NCI-H774 (cell line): ENCODE measurements around the gene DGLUCY.
"Not testable (repeated sequence)": the region's sequence is repeated elsewhere in the genome, so short reads cannot be mapped to it uniquely, and the experiment has no call there.

Experiments
- DNase-seq: peaks from one replicate; lab custom pipeline; 2025; lab: John Stamatoyannopoulos, UW

The DGLUCY gene, protein sequence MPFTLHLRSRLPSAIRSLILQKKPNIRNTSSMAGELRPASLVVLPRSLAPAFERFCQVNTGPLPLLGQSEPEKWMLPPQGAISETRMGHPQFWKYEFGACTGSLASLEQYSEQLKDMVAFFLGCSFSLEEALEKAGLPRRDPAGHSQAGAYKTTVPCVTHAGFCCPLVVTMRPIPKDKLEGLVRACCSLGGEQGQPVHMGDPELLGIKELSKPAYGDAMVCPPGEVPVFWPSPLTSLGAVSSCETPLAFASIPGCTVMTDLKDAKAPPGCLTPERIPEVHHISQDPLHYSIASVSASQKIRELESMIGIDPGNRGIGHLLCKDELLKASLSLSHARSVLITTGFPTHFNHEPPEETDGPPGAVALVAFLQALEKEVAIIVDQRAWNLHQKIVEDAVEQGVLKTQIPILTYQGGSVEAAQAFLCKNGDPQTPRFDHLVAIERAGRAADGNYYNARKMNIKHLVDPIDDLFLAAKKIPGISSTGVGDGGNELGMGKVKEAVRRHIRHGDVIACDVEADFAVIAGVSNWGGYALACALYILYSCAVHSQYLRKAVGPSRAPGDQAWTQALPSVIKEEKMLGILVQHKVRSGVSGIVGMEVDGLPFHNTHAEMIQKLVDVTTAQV

DNA sequence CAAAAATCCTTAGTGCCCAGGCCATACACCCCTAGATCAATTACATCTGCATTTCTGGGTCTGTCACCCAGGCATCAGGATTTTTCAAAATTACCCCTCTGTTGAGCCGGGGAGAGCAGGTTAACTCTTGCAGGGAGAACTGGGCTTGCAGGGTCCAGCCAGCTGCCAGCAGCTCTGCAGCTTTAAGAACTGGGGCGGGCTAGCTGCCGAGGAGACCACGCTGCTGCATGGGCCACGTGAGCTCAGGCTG, at the start of gene DGLUCY:
TSS of gene DGLUCY (plus strand) at position 245 of the 250 bp plus-strand sequence. CDS start 46,222 bp downstream, outside the sequence.
- peak; percentile 77 for DNase-seq

DNA sequence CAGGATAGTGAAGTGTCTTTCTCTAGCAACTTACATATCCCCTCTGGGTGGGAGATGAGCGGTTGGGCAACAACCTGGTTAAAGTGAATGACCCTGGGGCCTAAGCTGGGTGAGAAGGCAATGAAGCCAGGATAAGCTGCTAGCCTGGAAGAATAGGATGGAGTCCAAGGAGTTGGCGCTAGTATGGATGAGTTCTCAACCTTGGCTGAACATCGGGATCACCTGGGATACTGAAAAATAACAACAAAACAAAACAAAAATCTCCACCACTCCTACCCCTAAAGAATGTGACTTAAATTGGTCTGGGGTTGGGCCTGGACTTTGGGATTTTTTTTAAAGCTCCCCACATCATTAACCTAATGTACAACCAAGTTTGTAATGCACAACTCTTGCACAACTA, 48.6 kb upstream of the DGLUCY start:
- DNase-seq: no peak

DNA sequence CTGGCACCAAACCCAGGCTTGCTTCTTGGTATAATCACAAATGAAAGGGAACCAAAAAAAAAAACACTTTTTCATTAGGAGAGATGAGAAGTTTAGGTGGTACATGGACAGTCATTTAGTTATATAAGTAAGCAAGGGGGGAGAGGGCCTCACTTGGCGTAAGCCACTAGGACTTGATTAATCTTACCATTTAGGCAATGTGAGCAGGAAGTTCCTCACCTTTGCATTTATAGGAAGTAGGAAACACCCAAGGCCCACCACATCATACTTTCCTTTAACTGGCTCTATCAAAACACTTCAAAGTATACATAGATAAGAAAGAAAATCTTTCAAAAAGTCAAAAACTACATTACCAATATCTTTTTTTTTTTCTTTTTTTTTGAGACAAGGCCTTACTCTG, 46.7 kb upstream of the DGLUCY start:
- no peak for DNase-seq

DNA sequence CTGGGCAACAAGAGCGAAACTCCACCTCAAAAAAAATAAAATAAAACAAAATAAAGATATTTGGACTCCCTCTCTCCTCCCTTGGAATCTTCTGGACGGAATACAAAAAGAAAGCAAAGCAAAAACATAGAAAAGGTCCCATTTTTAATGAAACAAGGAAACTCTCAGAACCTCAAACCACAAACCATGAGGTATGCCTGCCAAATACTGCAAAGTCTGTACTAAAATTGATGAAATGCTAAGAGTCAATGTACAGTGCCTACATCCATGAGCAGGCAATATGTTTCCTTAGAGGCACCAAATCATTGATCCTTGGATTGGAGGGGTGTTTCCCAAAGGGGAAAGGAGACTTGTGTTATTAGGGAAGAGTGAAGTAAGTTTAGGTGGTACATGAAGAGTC, 45.2 kb upstream of the DGLUCY start:
- no peak for DNase-seq

DNA sequence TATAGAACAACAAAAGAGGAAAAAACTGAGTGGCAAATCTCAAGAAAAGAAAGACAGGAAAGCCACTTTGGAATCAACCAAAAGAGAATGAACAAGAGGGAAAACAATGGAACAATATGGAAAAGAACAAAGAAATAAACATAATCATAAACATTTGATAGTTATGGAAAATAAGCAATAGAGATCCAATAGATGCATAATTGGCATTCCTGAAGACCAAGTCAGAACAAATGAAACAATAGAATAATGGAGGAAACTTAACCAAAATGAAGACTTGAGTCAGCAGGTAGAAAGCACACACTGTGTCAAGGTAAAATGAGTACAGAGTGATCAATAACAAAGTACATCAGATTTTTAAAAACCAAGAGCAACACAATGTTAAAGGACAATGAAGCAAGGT, 43.3 kb upstream of the DGLUCY start:
- DNase-seq: no peak

DNA sequence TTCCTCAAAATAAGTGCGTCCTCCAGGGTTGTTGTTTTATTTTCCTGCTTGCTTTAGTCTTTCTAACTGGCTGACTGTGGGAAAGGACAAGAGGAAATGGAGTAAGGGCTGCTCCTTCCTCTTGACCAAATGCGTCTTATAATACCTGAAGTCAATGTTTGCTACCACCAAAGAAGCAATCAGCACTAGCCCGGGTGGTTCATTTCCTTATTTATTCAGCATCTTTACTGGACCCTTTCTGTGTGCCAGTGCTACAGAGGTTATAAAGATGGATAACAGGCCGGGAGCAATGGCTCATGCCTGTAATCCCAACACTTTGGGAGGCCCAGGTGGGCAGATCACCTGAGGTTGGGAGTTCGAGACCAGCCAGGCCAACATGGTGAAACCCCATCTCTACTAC, 38.3 kb upstream of the DGLUCY start:
- DNase-seq: no peak

DNA sequence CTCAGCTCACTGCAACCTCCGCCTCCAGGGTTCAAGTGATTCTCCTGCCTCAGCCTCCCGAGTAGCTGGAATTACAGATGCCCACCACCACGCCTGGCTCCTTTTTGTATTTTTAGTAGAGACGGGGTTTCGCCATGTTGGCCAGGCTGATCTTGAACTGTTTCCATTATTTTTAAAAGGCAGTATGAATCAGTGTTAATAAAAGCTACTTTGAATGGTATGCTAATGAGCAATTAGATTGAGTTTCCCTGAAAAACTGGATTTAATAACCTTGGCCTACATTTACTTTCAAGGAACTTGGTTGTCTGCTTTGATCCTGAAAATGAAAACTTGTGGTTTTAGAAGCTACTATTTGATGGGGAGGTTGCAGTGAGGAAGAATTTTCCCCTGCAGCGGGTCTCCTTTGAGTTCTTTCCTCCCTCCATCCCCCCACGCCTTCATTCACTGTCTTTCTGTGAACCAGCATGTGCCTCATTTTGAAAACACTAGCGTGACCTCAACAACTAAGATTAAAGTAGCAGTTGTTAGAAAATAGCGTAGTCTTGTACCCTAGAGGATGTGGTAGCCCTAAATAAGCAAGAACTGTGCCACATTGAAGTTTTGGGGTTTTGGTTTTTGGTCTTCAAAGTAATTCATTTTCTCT, 35.7 kb upstream of the DGLUCY start:
- DNase-seq: no peak

DNA sequence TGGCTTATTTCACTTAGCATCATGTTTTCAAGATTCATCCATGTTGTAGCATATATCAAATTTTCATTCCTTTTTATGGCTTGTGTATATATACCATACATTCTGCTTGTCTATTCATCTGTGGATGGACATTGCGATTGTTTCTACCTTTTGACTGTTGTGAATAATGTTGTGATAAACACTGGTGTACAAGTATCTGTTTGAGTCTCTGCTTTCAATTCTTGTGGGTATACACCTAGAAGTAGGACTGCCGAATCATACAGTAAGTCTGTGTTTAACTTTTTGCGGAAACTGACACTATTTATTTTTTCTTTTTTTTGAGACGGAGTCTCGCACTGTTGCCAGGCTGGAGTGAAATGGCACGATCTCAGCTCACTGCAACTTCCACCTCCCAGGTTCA, 33.8 kb upstream of the DGLUCY start:
- DNase-seq: no peak

DNA sequence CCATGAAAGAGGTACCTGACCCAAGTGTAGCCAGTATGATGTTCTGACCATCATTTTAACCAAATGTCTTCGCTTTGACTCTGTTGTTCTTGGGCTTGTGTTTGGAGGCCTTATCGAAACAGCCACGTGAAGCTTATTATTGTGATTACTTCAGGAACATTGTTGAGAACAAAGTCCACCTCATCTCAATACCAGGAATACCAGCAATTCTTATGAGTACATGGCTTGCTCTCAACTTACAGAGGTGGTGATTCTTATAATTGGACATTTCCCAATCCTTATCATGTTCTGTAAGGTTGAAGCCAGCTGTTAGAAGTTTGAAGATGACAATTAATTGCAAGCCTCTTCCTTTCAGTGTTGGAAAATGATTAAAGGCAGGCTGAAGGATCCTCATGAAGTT, 31.6 kb upstream of the DGLUCY start:
- no peak for DNase-seq

DNA sequence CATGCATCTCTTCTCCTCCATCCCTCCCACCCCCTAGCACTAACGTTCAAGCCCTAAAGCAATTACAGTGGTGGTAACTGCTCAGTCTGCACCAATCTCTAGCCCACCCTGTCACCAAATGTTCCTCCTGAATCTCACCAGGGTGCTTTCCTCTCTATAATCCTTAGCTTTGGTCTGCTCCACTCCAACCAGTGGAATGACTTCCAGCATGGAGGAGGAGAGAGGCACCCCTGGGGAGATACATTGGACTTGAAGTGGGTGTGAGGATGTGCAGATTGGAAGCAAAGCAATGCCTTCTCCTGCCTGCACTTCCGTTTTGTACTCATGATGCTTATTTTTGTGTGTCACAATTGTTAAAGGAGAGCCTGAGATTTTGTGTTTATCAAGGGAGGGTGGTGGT, 29.4 kb upstream of the DGLUCY start:
- no peak for DNase-seq

DNA sequence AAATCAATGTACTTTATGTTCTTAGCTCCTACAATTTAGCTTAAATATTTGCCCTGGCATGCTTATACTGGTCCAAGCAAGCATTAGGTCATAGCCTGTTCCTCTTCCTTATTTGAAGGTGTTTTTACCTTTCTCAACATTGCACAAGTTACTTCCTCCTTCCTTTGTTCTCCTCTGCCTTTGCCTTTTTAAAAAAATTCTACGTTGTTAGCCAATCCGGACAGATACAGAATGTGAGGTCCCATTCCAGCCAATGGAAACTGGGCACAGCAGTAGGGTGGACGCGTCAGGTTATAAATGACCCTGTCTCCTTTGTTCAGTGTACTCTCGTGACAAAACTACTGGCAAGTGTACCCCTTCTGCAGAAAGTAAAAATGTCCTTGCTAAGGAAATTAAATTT, 26.4 kb upstream of the DGLUCY start:
- not testable (repeated sequence) for DNase-seq

DNA sequence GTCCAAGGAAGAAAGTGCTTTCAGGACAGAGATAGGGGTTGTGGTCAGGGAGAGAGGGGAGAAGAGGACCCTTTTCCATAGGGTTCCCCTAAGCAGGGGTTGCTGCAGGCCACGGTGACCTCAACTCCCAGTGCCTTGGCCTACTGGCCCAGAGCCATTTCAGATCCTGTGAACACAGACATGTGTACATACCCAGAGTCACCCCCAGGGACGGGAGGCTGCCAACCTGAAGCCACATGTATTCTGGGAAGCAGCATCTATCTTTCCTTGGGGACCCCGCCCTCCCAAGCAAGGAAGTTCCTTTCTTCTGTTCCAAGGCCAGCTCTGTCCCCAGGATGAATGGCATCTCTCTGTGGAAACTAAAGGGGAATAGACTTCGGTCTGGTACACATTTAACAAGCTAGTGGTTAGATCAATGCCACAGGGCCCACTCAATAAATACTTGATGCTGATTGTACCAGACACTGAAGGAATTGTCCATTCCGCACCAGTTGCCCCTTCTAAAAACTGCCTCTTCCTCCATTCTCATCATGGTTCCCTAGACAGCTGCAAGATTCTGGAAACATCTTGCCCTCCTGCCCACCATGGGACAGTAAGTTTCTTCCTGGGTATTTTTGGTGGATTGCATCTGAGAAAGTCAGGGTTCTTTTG, 25.2 kb upstream of the DGLUCY start:
- no peak for DNase-seq

DNA sequence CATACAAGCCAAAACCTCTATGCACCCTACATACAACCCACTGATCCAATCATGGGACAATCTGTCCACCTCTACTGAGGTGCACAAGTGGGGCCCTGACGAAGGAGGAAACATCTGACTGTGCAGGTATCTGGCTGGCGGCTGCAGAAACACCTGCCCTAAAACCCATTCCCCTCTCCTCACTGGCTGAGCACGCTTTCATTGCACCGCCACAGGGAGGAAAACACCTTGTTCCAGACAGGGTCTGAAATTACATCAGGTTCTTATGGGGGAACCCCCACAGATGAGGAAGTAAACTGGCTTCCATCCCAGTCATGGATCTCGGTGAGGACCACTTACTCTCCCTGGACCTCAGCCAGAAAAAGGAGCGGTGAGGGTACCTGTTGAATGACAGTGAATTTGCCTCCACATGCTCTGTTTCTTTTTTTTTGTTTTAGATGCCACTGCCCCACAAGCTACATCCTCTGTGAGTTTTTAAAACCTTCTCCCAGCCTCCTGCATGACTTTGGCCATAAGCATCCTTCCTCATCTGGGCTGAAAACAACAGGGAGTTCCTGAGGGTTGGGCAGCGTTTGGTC, 23.8 kb upstream of the DGLUCY start:
- DNase-seq: no peak

DNA sequence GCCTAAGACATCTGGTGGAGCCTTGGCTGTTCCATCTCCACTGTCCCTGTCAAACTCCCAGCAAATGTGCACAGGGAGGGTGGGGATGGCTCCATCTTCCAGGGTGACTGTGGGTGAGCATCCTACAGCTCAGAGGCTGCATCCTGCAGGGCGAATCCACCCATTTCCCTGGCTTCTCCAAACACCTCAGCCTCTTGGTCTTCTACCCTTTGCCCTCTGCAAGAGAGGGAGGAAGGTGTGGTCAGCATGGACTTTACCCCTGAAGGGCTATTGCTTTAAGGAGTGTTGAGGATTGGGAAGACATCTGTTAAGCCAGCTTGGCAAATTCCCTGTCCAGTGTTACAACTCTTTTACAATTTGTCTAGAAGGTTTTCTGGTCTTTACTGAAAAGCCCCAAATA, 23.1 kb upstream of the DGLUCY start:
- no peak for DNase-seq

DNA sequence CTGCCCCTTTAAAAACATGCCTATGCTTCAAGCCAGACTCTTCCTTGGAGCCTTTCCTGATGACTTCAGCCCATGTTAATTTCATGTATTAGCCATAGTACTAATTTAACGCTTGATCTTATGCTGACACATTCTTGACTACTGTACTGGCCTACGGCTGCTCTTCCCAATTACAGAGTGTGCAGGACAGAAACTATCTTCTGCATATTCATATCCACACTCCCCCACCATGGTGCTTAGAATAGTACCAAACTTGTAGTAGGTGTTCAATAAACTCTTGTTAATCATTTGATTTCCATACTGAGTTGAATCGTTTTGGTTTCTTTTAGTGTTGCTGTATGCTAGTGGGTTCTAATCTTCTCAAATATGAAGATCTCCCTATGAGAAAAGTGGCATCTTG, 21.8 kb upstream of the DGLUCY start:
- no peak for DNase-seq

DNA sequence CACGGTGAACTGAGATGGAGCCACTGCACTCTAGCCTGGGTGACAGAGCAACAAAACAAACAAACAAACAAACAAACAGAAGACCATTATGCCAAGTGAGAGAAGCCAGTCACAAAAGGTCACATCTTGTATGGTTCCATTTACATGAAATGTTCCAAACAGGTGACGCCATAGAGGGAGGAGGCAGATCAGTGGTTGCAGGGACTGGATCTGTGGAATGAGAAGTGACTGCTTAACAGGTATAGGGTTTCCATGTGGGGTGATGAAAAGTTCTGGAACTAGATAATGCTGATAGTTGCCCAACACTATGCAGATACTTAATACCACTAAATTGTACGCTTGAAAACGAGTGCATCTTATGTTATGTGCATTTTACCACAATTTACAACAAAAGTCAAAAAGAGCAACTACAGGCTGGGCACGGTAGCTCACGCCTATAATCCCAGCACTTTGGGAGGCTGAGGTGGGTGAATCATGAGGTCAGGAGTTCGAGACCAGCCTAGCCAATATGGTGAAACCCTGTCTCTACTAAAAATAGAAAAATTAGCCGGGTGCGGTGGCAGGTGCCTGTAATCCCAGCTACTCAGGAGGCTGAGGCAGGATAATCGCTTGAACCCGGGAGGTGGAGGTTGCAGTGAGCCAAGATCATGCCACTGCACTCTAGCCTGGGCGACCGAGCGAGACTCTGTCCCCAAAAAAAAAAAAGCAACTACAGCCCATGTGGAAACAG, 20.0 kb upstream of the DGLUCY start:
- DNase-seq: not testable (repeated sequence)

DNA sequence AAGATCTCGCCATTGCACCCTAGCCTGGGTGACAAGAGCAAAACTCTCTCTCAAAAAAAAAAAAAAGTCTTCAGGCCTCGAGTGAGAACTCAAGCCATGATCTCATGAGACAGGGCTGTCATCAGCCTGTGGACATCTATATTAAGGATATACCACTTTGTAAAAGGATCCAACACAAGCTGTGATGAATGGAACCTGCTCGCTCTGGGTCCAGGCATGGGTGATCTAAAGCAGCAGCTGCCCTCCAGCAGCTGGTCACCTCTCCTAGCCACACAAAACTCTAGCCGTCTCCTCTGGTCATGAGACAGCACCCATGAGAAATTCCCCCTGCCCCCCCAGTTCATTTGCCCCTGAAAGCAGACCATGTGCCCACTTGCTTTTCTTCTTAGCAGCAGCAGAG, 19.1 kb upstream of the DGLUCY start:
- DNase-seq: no peak

DNA sequence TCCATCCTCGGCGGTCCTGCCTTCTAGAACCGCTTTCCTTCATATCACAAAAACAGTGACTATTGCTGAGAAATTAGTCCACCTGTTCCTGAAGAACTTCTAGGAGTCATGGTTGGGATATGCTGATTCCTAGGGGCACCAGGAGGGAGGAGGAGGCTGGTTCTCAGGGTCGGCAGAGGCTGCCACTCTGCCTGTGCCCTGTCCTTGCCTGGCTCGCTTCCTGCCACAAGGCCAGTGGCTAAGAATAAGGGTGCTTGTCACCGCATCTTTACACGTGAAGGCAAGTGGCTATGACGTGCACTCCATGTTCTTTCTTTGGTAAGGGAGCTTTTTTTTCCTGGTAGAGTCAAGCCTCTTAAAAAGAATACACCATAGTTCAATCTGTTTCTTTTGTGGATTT, 18.7 kb upstream of the DGLUCY start:
- no peak for DNase-seq

DNA sequence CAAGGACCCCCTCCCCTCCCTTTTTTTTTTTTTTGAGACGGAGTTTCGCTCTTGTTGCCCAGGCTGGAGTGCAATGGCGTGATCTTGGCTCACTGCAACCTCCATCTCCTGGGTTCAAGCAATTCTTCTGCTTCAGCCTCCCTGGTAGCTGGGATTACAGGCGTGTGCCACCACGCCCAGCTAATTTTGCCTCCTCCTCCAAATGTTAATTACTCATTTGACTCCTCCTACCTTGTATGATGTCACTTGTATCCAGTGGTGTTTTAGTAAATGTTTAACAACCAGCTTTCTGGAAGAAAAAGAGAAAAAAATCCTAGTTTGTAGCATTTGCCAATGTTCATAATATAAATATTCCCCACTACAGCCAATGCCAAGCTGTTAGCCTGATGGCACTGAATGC, 16.2 kb upstream of the DGLUCY start:
- not testable (repeated sequence) for DNase-seq

DNA sequence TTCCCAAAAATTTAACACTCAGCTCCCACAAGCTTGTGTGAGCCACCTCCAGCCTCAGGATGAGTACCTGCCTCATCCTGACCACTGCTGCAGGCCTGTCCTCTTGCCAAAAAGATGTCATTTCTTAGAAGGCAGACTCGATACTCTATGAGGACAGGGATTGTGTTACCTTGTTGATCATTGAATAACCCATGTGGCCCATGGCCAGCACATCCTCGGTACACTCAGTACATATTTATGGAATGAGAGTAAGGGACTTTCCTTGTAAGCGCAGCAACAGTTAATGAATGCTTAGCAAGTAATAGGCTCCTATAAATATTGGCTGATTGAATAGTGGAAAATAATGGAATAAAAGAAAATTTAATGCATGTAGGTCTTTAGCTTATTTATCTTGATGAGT, 15.3 kb upstream of the DGLUCY start:
- no peak for DNase-seq

DNA sequence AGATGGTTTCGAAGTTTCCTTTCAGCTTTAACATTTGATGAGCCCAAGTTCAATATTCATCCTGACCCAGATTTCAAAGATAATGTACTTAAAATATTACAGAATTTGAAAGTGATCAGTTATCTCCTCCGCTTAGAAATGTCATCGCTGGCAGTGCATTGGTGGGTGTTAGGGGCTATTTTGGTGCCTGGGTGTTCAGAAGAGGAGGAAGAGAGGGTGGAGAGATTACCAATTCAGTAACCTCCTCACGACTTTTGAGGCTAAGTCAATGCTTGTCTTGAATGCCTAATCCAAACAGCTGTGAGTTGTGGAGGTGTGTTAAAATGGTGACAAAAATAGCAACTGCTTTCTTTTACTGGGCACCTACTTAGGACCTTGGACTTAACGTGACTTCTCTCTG, 13.8 kb upstream of the DGLUCY start:
- DNase-seq: no peak

DNA sequence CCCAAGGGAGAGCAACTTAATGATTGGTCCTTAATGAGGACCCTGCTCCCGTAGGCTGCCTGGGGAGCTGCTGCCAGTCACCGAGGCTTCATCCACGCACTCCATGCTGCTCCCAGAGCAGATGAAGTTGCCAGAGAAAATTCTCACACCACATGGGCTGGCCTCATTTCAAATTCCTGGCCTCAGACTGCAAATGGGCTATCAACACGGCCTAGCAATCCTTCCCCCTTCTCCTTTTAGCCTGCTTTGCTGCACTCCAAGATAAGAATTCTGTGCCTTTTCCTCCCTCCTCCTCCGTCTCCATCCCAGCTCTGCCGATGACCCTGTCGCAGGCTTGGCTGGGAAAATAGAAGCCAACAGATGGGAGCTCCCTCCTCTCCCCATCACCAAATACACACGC, 10.8 kb upstream of the DGLUCY start:
- DNase-seq: no peak
